ENCODE data around the gene CAPRIN1.
"Not testable (repeated sequence)": the region's sequence is repeated elsewhere in the genome, so short reads cannot be mapped to it uniquely, and the experiment has no call there.

Gene CAPRIN1

GRCh38 chr11:34052608-34053160 is 1.2 kb downstream of the CAPRIN1 start:
- DNase-seq: peak; percentile 24

- DNase-seq: peak; percentile 65
Observed at GRCh38 chr11:34053161-34053686, 1.7 kb downstream of the CAPRIN1 start.

- DNase-seq: not testable (repeated sequence)
Observed at GRCh38 chr11:34054351-34054750, 2.8 kb downstream of the CAPRIN1 start.

GRCh38 chr11:34055218-34056000 is 3.9 kb downstream of the CAPRIN1 start:
- no peak for DNase-seq

- no peak for DNase-seq
Observed at GRCh38 chr11:34056672-34057071, 5.1 kb downstream of the CAPRIN1 start.

- DNase-seq: no peak
Observed at GRCh38 chr11:34063061-34063795, 11.7 kb downstream of the CAPRIN1 start.

- DNase-seq: no peak
Observed at GRCh38 chr11:34064291-34064690, 12.8 kb downstream of the CAPRIN1 start.

GRCh38 chr11:34065505-34066203 is 14.1 kb downstream of the CAPRIN1 start:
- DNase-seq: no peak

- not testable (repeated sequence) for DNase-seq
Observed at GRCh38 chr11:34066766-34067165, 15.2 kb downstream of the CAPRIN1 start.

GRCh38 chr11:34067383-34068065 is 16.0 kb downstream of the CAPRIN1 start:
- no peak for DNase-seq

GRCh38 chr11:34068111-34068510 is 16.6 kb downstream of the CAPRIN1 start:
- DNase-seq: no peak

GRCh38 chr11:34071306-34071705 is 19.8 kb downstream of the CAPRIN1 start:
- DNase-seq: not testable (repeated sequence)

- no peak for DNase-seq
Observed at GRCh38 chr11:34072041-34072440, 20.5 kb downstream of the CAPRIN1 start.

GRCh38 chr11:34072832-34073231 is 21.3 kb downstream of the CAPRIN1 start:
- DNase-seq: no peak

GRCh38 chr11:34074391-34074790 is 22.9 kb downstream of the CAPRIN1 start:
- DNase-seq: no peak

GRCh38 chr11:34075178-34075820 is 23.8 kb downstream of the CAPRIN1 start:
- DNase-seq: no peak

GRCh38 chr11:34080609-34081008 is 29.1 kb downstream of the CAPRIN1 start:
- no peak for DNase-seq

GRCh38 chr11:34084637-34085036 is 33.1 kb downstream of the CAPRIN1 start:
- no peak for DNase-seq

GRCh38 chr11:34086554-34087283 is 35.2 kb downstream of the CAPRIN1 start:
- DNase-seq: no peak

GRCh38 chr11:34091825-34092224 is 40.3 kb downstream of the CAPRIN1 start:
- no peak for DNase-seq

GRCh38 chr11:34094900-34095299 is 43.4 kb downstream of the CAPRIN1 start:
- DNase-seq: not testable (repeated sequence)
